HL-60 (cell line): ENCODE results near the gene ADRM1.
A peak's percentile ranks its signal among the peaks of the same experiment; 100 is the strongest.

Source experiments
- DNase-seq, 2 experiments: peaks; one replicate each; pipeline ENCODE4 v3.0.0-alpha.2; 2010 to 2020; ENCODE audit warnings: low read depth in 1 of 2, low spot score in 1 of 2
- H3K27ac ChIP-seq: fragments of 250-450 bp; sonication (Bioruptor Pico); replicated peaks from 2 replicates; pipeline ENCODE4 v1.5.1; 2020; ENCODE audit warnings: mild to moderate bottlenecking, moderate library complexity
- H3K27me3 ChIP-seq: fragments of 250-450 bp; sonication (Bioruptor Pico); 2 replicates; pipeline ENCODE4 v1.5.1; 2021; ENCODE audit warnings: mild to moderate bottlenecking, moderate library complexity; ENCODE audit not compliant: insufficient read depth, poor library complexity, severe bottlenecking
- H3K4me3 ChIP-seq: replicated peaks from 2 replicates; pipeline ENCODE4 v1.5.1; 2011; ENCODE audit warnings: mild to moderate bottlenecking, control low read depth, low read length; ENCODE audit not compliant: insufficient read depth
- CTCF ChIP-seq: IDR thresholded peaks from one replicate; pipeline ENCODE4 v1.5.1; 2011; ENCODE audit warnings: low read length, control low read depth, inconsistent platforms; ENCODE audit not compliant: insufficient read depth
- GABPA ChIP-seq: IDR thresholded peaks from 2 replicates; pipeline ENCODE4 v1.6.1; 2012; ENCODE audit warnings: low read depth
- POLR2AphosphoS5 ChIP-seq: IDR thresholded peaks from 2 replicates; pipeline ENCODE4 v1.6.1; 2012; ENCODE audit warnings: low read depth
- REST ChIP-seq: IDR thresholded peaks from 2 replicates; pipeline ENCODE4 v1.6.1; 2012; ENCODE audit warnings: low read depth; ENCODE audit not compliant: insufficient replicate concordance
- SPI1 ChIP-seq: IDR thresholded peaks from 2 replicates; pipeline ENCODE4 v1.6.1; 2012; ENCODE audit warnings: low read depth, mild to moderate bottlenecking, borderline replicate concordance
- long read RNA-seq: library from polyadenylated mRNA; unstranded; transcript quantifications from one replicate; pipeline ENCODE4 v2.0.0, GENCODE V29; 2020

The ADRM1 gene, protein sequence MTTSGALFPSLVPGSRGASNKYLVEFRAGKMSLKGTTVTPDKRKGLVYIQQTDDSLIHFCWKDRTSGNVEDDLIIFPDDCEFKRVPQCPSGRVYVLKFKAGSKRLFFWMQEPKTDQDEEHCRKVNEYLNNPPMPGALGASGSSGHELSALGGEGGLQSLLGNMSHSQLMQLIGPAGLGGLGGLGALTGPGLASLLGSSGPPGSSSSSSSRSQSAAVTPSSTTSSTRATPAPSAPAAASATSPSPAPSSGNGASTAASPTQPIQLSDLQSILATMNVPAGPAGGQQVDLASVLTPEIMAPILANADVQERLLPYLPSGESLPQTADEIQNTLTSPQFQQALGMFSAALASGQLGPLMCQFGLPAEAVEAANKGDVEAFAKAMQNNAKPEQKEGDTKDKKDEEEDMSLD
- long read RNA-seq, transcript ADRM1-205 (9 exons, 1,361 nt) = minor isoform, 22 of 1,185 reads
- long read RNA-seq, transcript ADRM1-201 (10 exons, 1,478 nt) = major isoform, 925 of 1,185 reads
- long read RNA-seq, partial matches to known transcripts = 33 of 1,185 reads
- long read RNA-seq, other reads (novel, unspliced or antisense) = 205 of 1,185 reads

DNA sequence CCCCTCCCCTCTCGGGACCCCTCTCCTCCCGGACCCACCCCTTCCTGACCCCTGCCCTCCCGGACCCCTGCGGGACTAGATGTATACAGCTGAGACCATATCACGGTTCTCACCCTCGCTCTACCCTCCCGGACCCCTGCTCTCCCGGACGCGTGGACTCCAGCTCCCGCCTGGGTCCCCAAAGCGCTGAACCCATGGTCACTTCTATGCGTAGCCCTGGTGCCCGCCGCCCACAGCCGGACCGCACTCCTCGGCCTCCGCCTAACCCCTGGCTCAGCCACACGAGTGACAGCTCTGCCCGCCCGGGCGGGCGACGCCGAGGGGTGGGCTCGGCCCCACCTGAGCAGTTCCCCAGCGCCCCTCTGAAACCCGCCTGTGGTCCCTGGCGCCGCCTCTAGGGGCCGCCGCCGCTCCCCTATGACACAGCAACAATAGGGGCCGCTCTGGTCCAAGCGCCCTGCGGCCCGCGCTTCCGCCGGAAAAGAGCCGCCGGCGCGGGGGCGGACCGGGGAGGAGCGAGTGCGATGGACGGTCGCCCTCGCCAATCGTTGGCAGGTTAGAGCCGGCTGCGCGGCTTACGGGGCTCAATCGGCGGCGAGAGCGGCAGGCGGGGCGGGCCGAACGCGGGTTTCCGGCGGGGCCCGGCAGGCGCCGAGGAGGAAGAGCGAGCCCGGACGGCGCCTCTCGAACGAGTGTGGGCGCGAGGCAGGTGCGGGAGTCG, at the start of gene ADRM1:
ADRM1 (plus strand) TSS at position 657 of the 721 bp plus-strand sequence. CDS start 572 bp downstream, outside the sequence.
- DNase-seq = peak; percentile 89 to 94
- no peaks in the 10 kb centered on the region for H3K27me3 ChIP-seq
- peak within 1 kb of the TSS; percentile 64 for H3K4me3 ChIP-seq
- peak within 1 kb of the TSS; percentile 95 for H3K27ac ChIP-seq
- TF ChIP-seq SPI1 (peak; percentile 3; the same call in 1 of the 2 replicates), POLR2AphosphoS5 (peak; percentile 27), GABPA (peak; percentile 93), REST (peak; percentile 12), CTCF (peak; percentile 40)

- Histone ChIP-seq H3K4me3 (no peak overlapping the region), H3K27ac (no peak overlapping the region), H3K27me3 (no peaks in the 10 kb centered on the region)
- no peak for TF ChIP-seq REST
- no peak for TF ChIP-seq CTCF
- no peak for TF ChIP-seq GABPA
- TF ChIP-seq SPI1 = no peak
- no peak for TF ChIP-seq POLR2AphosphoS5
- DNase-seq = no peak
These were observed 49.4 kb upstream of the ADRM1 start for GRCh38 chr20:62253398-62253797.

GRCh38 chr20:62254021-62254724, 48.6 kb upstream of the ADRM1 start:
- no peaks in the 10 kb centered on the region for H3K27me3 ChIP-seq
- H3K27ac ChIP-seq = no peak overlapping the region
- TF ChIP-seq GABPA (no peak), CTCF (no peak), REST (no peak), POLR2AphosphoS5 (no peak), SPI1 (no peak)
- H3K4me3 ChIP-seq = no peak overlapping the region
- DNase-seq = no peak
